ENCODE measurements around the gene LEMD2. TPM values are rescaled to one million over a fixed set of nuclear protein-coding genes. Genes with fewer than 3 reads are reported as not detected.

Gene LEMD2
- total and polyA plus RNA-seq, 9 of the 15 experiments (the other 6 are each of a cell fraction or from before 2014, with no cell fraction given): 0.32 to 46.3 (median 30.8) TPM

DNA sequence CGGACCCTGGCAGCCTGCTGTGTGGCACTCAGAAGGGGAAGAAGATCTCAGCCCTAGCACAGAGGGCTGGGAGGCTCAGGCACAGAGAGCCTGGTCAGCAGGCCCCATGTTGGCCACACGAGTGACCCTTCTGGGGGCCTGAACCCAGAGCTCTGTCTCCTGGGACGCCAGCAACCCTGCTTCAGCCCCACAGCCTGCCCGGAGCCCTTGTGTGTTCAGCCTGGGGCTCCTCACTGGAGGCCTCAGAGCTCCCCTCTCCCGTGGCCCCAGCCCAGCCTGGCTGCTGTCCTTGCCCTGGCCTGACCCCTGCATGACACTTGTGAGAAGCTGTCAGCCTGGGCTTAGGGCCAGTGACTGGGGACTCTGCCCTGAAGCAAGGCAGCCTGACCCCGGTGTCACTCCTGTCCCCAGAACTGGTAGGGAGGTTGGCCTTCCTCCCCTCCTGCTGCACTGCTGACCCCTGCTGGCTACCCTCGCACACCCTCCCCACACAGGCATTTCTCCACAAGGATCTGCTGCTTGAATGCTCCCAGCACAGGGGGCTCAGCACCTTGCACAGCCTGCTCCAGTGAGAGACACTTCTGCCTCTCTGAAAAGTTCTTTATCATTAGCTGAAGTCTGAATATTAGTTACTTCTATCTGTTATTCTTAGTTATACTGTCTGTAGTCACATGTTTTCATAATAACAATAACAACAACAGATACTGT is 26.9 kb downstream of the LEMD2 start (continued):
- no peak for TF ChIP-seq PTBP1 (IDR thresholded peaks at IDR 0.05; ENCODE audit: low read depth, low read length)
- TF ChIP-seq SMARCA4 (IDR thresholded peaks at IDR 0.05): no peak
- TF ChIP-seq NFE2 (IDR thresholded peaks at IDR 0.05; ENCODE audit: low read depth): no peak
- TF ChIP-seq ASH1L (IDR thresholded peaks at IDR 0.05; ENCODE audit: borderline replicate concordance, low read depth, partially characterized antibody): no peak
- peak; percentile 32; the same call in 1 of the 2 replicates for TF ChIP-seq MTA1 (IDR thresholded peaks at IDR 0.05; ENCODE audit: borderline replicate concordance)
- TF ChIP-seq CEBPG (CRISPR knock-in tag; IDR thresholded peaks at IDR 0.05): no peak
- TF ChIP-seq CEBPG (tag; conservative IDR thresholded peaks at IDR 0.05 in 1 of 2, IDR thresholded peaks at IDR 0.05 in 1 of 2): no peak
- TF ChIP-seq KLF16 (IDR thresholded peaks at IDR 0.05): 0 out of 2 replicates have a peak, but pooled peaks have one; percentile 52
- peak; percentile 52 for TF ChIP-seq CREM (IDR thresholded peaks at IDR 0.05; ENCODE audit: low read depth)
- TF ChIP-seq BHLHE40 (IDR thresholded peaks at IDR 0.05; ENCODE audit: low read length): peak; percentile 55; the same call in 1 of the 2 replicates
- 0 out of 2 replicates have a peak, but pooled peaks have one; percentile 19 for TF ChIP-seq SMARCA5 (IDR thresholded peaks at IDR 0.05)
- TF ChIP-seq SRF (CRISPR knock-in tag; IDR thresholded peaks at IDR 0.05): peak in 1 of 2 experiments; percentile 82; a peak in 1 of 4 replicates
- TF ChIP-seq, protein P1, sequence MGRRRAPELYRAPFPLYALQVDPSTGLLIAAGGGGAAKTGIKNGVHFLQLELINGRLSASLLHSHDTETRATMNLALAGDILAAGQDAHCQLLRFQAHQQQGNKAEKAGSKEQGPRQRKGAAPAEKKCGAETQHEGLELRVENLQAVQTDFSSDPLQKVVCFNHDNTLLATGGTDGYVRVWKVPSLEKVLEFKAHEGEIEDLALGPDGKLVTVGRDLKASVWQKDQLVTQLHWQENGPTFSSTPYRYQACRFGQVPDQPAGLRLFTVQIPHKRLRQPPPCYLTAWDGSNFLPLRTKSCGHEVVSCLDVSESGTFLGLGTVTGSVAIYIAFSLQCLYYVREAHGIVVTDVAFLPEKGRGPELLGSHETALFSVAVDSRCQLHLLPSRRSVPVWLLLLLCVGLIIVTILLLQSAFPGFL (CRISPR knock-in tag; IDR thresholded peaks at IDR 0.05): no peak
- no peak for TF ChIP-seq PHTF2 (CRISPR knock-in tag; IDR thresholded peaks at IDR 0.05)
- peak in 1 of 2 experiments; percentile 66; a peak in 1 of 4 replicates for TF ChIP-seq RCOR1 (IDR thresholded peaks at IDR 0.05; ENCODE audit: borderline replicate concordance in 1 of 2, low read depth in 2 of 2, low read length in 2 of 2)
- peak; percentile 77 for TF ChIP-seq ZFP36 (IDR thresholded peaks at IDR 0.05; ENCODE audit: low read depth, low read length, partially characterized antibody)
- TF ChIP-seq HDGF (IDR thresholded peaks at IDR 0.05): peak; percentile 77; the same call in 1 of the 2 replicates
- TF ChIP-seq TOE1 (IDR thresholded peaks at IDR 0.05; ENCODE audit: borderline replicate concordance): peak; percentile 32; the same call in 1 of the 2 replicates
- no peak for TF ChIP-seq TOE1 (CRISPR knock-in tag; IDR thresholded peaks at IDR 0.05; ENCODE audit: borderline replicate concordance, low read depth)
- TF ChIP-seq HCFC1 (IDR thresholded peaks at IDR 0.05; ENCODE audit: low read depth, low read length): no peak
- TF ChIP-seq, protein P2, sequence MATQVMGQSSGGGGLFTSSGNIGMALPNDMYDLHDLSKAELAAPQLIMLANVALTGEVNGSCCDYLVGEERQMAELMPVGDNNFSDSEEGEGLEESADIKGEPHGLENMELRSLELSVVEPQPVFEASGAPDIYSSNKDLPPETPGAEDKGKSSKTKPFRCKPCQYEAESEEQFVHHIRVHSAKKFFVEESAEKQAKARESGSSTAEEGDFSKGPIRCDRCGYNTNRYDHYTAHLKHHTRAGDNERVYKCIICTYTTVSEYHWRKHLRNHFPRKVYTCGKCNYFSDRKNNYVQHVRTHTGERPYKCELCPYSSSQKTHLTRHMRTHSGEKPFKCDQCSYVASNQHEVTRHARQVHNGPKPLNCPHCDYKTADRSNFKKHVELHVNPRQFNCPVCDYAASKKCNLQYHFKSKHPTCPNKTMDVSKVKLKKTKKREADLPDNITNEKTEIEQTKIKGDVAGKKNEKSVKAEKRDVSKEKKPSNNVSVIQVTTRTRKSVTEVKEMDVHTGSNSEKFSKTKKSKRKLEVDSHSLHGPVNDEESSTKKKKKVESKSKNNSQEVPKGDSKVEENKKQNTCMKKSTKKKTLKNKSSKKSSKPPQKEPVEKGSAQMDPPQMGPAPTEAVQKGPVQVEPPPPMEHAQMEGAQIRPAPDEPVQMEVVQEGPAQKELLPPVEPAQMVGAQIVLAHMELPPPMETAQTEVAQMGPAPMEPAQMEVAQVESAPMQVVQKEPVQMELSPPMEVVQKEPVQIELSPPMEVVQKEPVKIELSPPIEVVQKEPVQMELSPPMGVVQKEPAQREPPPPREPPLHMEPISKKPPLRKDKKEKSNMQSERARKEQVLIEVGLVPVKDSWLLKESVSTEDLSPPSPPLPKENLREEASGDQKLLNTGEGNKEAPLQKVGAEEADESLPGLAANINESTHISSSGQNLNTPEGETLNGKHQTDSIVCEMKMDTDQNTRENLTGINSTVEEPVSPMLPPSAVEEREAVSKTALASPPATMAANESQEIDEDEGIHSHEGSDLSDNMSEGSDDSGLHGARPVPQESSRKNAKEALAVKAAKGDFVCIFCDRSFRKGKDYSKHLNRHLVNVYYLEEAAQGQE (IDR thresholded peaks at IDR 0.05; ENCODE audit: borderline replicate concordance): peak; percentile 93
- TF ChIP-seq, protein P2 (CRISPR knock-in tag; IDR thresholded peaks at IDR 0.05; ENCODE audit: low read depth): no peak

Data from K562 (cell line).